ENCODE results near the gene ATP5PO. TPM values are rescaled to one million over a fixed set of nuclear protein-coding genes. Genes with fewer than 3 reads are reported as not detected.

Gene ATP5PO
- 100 to 1,000 TPM; 259 to 367 (median 281) TPM for polyA plus RNA-seq (ENCODE audit: insufficient read depth in 1 of 5, insufficient read length in 5 of 5, low replicate concordance in 1 of 5)
- long read RNA-seq, donor 1, transcript ATP5PO-201 (7 exons, 932 nt) = major isoform, 197 of 366 reads
- long read RNA-seq, donor 1, partial matches to known transcripts = 168 of 366 reads
- long read RNA-seq, donor 1, other reads (novel, unspliced or antisense) = 0 of 366 reads
- long read RNA-seq, donor 2, transcript ATP5PO-201 (7 exons, 932 nt) = major isoform, 131 of 177 reads
- long read RNA-seq, donor 2, partial matches to known transcripts = 44 of 177 reads
- long read RNA-seq, donor 2, other reads (novel, unspliced or antisense) = 0 of 177 reads
- long read RNA-seq, donor 3, transcript ATP5PO-209 (4 exons, 586 nt) = minor isoform, 5 of 295 reads
- long read RNA-seq, donor 3, transcript ATP5PO-201 (7 exons, 932 nt) = major isoform, 137 of 295 reads
- long read RNA-seq, donor 3, partial matches to known transcripts = 152 of 295 reads
- long read RNA-seq, donor 3, other reads (novel, unspliced or antisense) = 0 of 295 reads
- long read RNA-seq, donor 4, transcript ATP5PO-201 (7 exons, 932 nt) = major isoform, 99 of 149 reads
- long read RNA-seq, donor 4, partial matches to known transcripts = 46 of 149 reads
- long read RNA-seq, donor 4, other reads (novel, unspliced or antisense) = 0 of 149 reads
- long read RNA-seq, donor 5, transcript ATP5PO-201 (7 exons, 932 nt) = major isoform, 277 of 402 reads
- long read RNA-seq, donor 5, transcript ATP5PO-209 (4 exons, 586 nt) = minor isoform, 5 of 402 reads
- long read RNA-seq, donor 5, partial matches to known transcripts = 120 of 402 reads
- long read RNA-seq, donor 5, other reads (novel, unspliced or antisense) = 0 of 402 reads
- long read RNA-seq, donor 6, transcript ATP5PO-201 (7 exons, 932 nt) = major isoform, 221 of 345 reads
- long read RNA-seq, donor 6, partial matches to known transcripts = 116 of 345 reads
- long read RNA-seq, donor 6, other reads (novel, unspliced or antisense) = 6 of 345 reads
- long read RNA-seq, donor 7, transcript ATP5PO-201 (7 exons, 932 nt) = major isoform, 137 of 163 reads
- long read RNA-seq, donor 7, partial matches to known transcripts = 20 of 163 reads
- long read RNA-seq, donor 7, other reads (novel, unspliced or antisense) = 5 of 163 reads
- long read RNA-seq, donor 8, transcript ATP5PO-201 (7 exons, 932 nt) = major isoform, 65 of 112 reads
- long read RNA-seq, donor 8, partial matches to known transcripts = 44 of 112 reads
- long read RNA-seq, donor 8, other reads (novel, unspliced or antisense) = 0 of 112 reads

- peak; percentile 97 for DNase-seq
Observed at GRCh38 chr21:33915368-33916199, at the start of gene ATP5PO. ATP5PO (minus strand) TSS chr21:33915804; CDS start chr21:33915763, 41 bp downstream.

GRCh38 chr21:33964706-33965325, 49.2 kb upstream of the ATP5PO start:
- DNase-seq = no peak

GRCh38 chr21:33963848-33964555, 48.4 kb upstream of the ATP5PO start:
- DNase-seq = no peak

- no peak for DNase-seq
Observed at GRCh38 chr21:33962290-33962689, 46.7 kb upstream of the ATP5PO start.

GRCh38 chr21:33961061-33961460, 45.5 kb upstream of the ATP5PO start:
- no peak for DNase-seq

- no peak for DNase-seq
Observed at GRCh38 chr21:33959680-33960079, 44.1 kb upstream of the ATP5PO start.

GRCh38 chr21:33954395-33954794, 38.8 kb upstream of the ATP5PO start:
- no peak for DNase-seq

- DNase-seq = no peak
Observed at GRCh38 chr21:33951276-33952178, 35.9 kb upstream of the ATP5PO start.

- DNase-seq = no peak
Observed at GRCh38 chr21:33950431-33951079, 35.0 kb upstream of the ATP5PO start.

GRCh38 chr21:33949516-33950430, 34.2 kb upstream of the ATP5PO start:
- no peak for DNase-seq

- DNase-seq = no peak
Observed at GRCh38 chr21:33948951-33949444, 33.4 kb upstream of the ATP5PO start.

- DNase-seq = no peak
Observed at GRCh38 chr21:33948096-33948950, 32.7 kb upstream of the ATP5PO start.

- no peak for DNase-seq
Observed at GRCh38 chr21:33947451-33948095, 32.0 kb upstream of the ATP5PO start.

GRCh38 chr21:33945652-33946270, 30.2 kb upstream of the ATP5PO start:
- DNase-seq = no peak
